Esophagus muscularis mucosa (tissue), 4 donors: Measurements from ENCODE around the gene TANGO6. TPM values are rescaled to one million over a fixed set of nuclear protein-coding genes. Genes with fewer than 3 reads are reported as not detected.

Experiments used
- DNase-seq: peaks from one replicate; pipeline ENCODE4 v3.0.0-alpha.2; 2017; ENCODE audit errors: extremely low spot score
- H3K27ac ChIP-seq, 4 donors: fragments of 200-600 bp; sonication (generic); replicated peaks in 1 of 4; 1 replicate in 3 of 4; 2 replicates in 1 of 4; pipeline ENCODE4 v1.5.1; 2016 to 2019; ENCODE audit warnings: mild to moderate bottlenecking in 1 of 4
- H3K27me3 ChIP-seq, 4 donors: fragments of 200-600 bp; sonication (generic); one replicate each; pipeline versions ENCODE4 v1.5.1 to v1.6.0; 2016 to 2019
- H3K36me3 ChIP-seq, 4 donors: fragments of 200-600 bp; sonication (generic); one replicate each; pipeline ENCODE4 v1.5.1; 2016 to 2019
- H3K4me1 ChIP-seq, 4 donors: fragments of 200-600 bp; sonication (generic); one replicate each; pipeline ENCODE4 v1.5.1; 2016 to 2019
- H3K4me3 ChIP-seq, 4 donors: fragments of 200-600 bp; sonication (generic); 1 replicate in 2 of 4; 2 replicates in 2 of 4; pipeline ENCODE4 v1.5.1; 2016 to 2019; ENCODE audit warnings: mild to moderate bottlenecking in 4 of 4, moderate library complexity in 1 of 4
- H3K9me3 ChIP-seq, 4 donors: fragments of 200-600 bp; sonication (generic); 1 replicate in 3 of 4; 2 replicates in 1 of 4; pipeline ENCODE4 v1.5.1; 2016 to 2019
- EP300 ChIP-seq: sonication (generic); formaldehyde crosslinking; IDR thresholded peaks from one replicate; pipeline ENCODE4 v1.6.1; 2017; ENCODE audit warnings: antibody characterized with exemption
- POLR2A ChIP-seq: fragments of 450-650 bp; IDR thresholded peaks from one replicate; pipeline ENCODE4 v1.6.1; 2017; ENCODE audit warnings: antibody characterized with exemption, moderate library complexity, mild to moderate bottlenecking, low read depth
- POLR2AphosphoS5 ChIP-seq, 2 donors: sonication (generic); formaldehyde crosslinking; IDR thresholded peaks; one replicate each; pipeline ENCODE4 v1.6.1; 2017; ENCODE audit warnings: antibody characterized with exemption in 2 of 2
- WGBS: methylation state at CpG from one replicate; pipeline ENCODE4 v1.1.5; 2018; 5-methylcytosine and 5-hydroxymethylcytosine counted together
- intact Hi-C: fragments of 100-400 bp; cut with DNase I; formaldehyde crosslinking; loops from one replicate; pipeline ENCODE4 v1.15.1; 2023
- total RNA-seq, 4 donors: library from RNA; depleted of rRNA; stranded (reverse); fragments of >200 nt; gene quantifications; one replicate each; pipeline versions ENCODE4 v1.1.0 to v1.2.1, GENCODE V29; 2016
- TF ChIP-seq, protein P1 (sequence below), 3 experiments: fragments of 200-600 bp in 2 of 3; fragments of 450-650 bp in 1 of 3; sonication (generic) in 2 of 3; IDR thresholded peaks; one replicate each; pipeline ENCODE4 v1.5.1; 2017 to 2019; ENCODE audit warnings: antibody characterized with exemption in 3 of 3, mild to moderate bottlenecking in 2 of 3, moderate library complexity in 1 of 3

TANGO6 gene
- total RNA-seq, 4 donors from 2014 or later = 15.7 to 21.3 (median 18.3) TPM

DNA sequence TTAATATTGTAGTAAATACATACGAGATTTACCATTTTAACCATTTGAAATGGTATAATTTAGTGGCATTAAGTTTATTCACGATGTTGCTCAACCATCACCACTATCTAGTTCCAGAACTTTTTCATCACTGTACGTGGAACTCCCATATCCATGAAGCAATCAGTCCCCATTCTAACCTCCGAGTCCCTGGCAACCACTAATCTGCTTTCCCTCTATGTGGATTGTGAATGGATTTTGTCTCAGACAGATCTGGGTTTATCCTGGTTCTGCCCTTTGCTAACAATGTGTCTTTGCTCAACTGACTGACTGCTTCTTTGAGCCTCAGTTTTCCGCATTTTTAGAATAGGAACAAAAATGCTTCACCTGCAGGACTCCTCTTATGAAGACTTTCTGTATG lies 51.4 kb downstream of the TANGO6 start:
- intact Hi-C loops = no loop called here
- no peak overlapping the region for H3K4me3 ChIP-seq
- H3K4me1 ChIP-seq = peaks cover 0 to 11% (median 7%) of the 10 kb centered on the region in 4 donors
- DNase-seq = no peak
- no peak overlapping the region for H3K27ac ChIP-seq
- H3K36me3 ChIP-seq = peaks cover 0 to 22% (median 0%) of the 10 kb centered on the region in 4 donors
- 95% methylated on average over 5 of the region's 5 CpGs for WGBS
- TF ChIP-seq, protein P1, sequence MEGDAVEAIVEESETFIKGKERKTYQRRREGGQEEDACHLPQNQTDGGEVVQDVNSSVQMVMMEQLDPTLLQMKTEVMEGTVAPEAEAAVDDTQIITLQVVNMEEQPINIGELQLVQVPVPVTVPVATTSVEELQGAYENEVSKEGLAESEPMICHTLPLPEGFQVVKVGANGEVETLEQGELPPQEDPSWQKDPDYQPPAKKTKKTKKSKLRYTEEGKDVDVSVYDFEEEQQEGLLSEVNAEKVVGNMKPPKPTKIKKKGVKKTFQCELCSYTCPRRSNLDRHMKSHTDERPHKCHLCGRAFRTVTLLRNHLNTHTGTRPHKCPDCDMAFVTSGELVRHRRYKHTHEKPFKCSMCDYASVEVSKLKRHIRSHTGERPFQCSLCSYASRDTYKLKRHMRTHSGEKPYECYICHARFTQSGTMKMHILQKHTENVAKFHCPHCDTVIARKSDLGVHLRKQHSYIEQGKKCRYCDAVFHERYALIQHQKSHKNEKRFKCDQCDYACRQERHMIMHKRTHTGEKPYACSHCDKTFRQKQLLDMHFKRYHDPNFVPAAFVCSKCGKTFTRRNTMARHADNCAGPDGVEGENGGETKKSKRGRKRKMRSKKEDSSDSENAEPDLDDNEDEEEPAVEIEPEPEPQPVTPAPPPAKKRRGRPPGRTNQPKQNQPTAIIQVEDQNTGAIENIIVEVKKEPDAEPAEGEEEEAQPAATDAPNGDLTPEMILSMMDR (IDR thresholded peaks at IDR 0.05) = no peak
- TF ChIP-seq EP300 = no peak
- no peak for TF ChIP-seq POLR2AphosphoS5 (IDR thresholded peaks at IDR 0.05)
- TF ChIP-seq POLR2A = no peak
- no peaks in the 10 kb centered on the region for H3K27me3 ChIP-seq
- H3K9me3 ChIP-seq = no peaks in the 10 kb centered on the region

DNA sequence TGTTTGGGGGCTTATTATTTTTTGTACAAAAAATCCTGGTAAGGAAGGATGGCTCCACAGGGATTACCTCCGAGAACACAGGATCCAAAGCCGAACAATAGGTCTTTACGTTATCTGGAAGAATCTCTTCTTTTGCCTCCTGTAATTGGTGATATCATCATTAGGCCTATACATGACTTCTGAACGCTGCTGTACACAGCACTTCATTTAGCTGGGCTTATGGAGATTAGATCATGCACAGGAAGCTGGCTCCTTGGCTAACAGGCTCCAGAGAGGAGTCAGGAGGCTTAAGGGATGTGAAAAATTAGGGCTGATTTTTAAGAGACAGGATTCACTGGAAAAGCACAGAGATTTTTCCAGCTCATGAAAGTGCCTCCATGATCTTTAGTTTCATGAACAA lies 54.7 kb downstream of the TANGO6 start:
- Histone ChIP-seq H3K27me3 (no peaks in the 10 kb centered on the region), H3K4me1 (peaks cover 0 to 21% (median 16%) of the 10 kb centered on the region in 4 donors), H3K27ac (no peak overlapping the region), H3K9me3 (no peaks in the 10 kb centered on the region), H3K36me3 (peaks cover 0 to 22% (median 1%) of the 10 kb centered on the region in 4 donors), H3K4me3 (no peak overlapping the region)
- intact Hi-C loops = no loop called here
- TF ChIP-seq POLR2A = no peak
- TF ChIP-seq, protein P1 (IDR thresholded peaks at IDR 0.05) = no peak
- TF ChIP-seq POLR2AphosphoS5 (IDR thresholded peaks at IDR 0.05) = no peak
- TF ChIP-seq EP300 = no peak
- WGBS = 83% methylated on average over 4 of the region's 4 CpGs
- no peak for DNase-seq

DNA sequence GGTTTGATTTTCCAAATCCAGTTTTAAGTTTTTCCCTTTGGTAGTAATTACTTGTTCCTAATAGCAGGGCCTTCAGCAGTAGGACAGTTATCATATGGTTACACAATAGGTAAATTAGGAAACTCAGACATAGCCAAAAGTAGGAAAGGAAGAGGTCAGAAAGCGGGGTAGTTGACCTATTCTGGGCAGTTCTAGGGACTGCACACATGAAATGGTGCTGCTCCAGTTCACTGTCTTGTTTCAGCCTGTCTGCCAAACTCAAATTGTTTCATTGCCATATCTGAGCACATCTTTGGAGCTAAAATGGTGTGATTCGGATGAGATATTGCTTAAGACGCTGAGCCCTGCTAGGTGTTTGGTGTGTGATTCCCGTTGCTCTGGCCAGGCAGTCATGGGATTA lies 56.7 kb downstream of the TANGO6 start:
- no peak overlapping the region for H3K27ac ChIP-seq
- H3K9me3 ChIP-seq = no peaks in the 10 kb centered on the region
- H3K4me3 ChIP-seq = no peak overlapping the region
- no peak for TF ChIP-seq POLR2AphosphoS5 (IDR thresholded peaks at IDR 0.05)
- no peak for TF ChIP-seq POLR2A
- TF ChIP-seq, protein P1 (IDR thresholded peaks at IDR 0.05) = no peak
- TF ChIP-seq EP300 = no peak
- 75% methylated on average over 4 of the region's 4 CpGs for WGBS
- H3K36me3 ChIP-seq = peaks cover 0 to 22% (median 5%) of the 10 kb centered on the region in 4 donors
- H3K27me3 ChIP-seq = no peaks in the 10 kb centered on the region
- no peak for DNase-seq
- H3K4me1 ChIP-seq = peaks cover 0 to 21% (median 16%) of the 10 kb centered on the region in 4 donors
- intact Hi-C loops = loop anchor here (10.0 kb wide), 1 partner anchor 55 kb away; the partner anchor contains the start of gene TANGO6

DNA sequence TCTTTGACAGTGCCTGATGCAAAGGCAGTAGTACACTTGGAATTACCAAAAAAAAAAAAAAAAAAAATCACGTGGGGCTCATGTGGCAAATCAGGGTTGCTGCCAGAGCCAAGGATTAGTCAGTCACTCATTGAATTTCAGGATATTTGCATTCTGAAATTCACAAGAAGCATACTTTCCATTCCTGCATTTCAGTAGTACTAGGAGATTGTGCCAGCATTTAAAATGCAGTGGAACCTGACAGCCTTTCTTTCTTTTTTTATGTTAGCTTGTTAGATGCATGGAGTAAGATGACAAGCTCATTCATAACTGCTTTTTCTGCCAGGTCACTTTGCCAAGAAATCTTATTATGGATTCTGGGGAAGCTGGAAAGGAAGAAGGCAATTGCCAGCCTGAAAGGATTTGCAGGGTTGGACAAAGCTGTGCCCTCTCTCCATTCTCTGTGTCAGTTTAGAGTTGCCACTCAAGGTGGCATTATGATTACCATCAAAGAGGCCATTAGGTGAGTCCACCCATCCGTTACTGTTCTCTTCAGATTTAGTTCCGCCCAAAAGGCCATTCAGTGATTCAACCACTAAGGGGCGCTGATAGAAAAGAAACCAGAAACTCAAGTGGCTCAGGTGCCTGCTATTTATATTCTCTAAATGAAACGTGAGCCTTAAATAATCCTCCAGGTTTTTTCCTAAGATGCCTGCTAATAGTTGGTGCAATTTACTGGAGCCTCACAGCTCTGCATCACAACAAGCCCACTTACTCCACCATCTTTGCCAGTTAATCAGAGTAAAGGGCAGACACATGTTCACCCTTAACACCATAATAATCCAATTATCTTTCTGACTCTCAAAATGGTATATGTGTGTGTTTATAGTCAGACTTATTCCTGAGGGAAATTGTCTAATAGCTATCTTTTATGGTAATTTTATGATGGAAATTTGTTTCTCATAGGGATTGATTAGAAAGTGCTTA lies 59.0 kb downstream of the TANGO6 start:
- H3K27me3 ChIP-seq = no peaks in the 10 kb centered on the region
- 28% methylated on average over 5 of the region's 5 CpGs for WGBS
- intact Hi-C loops = loop anchor here (2.0 to 10.0 kb wide), 2 partner anchors 57 to 221 kb away; partner anchors contain the start of gene TANGO6
- TF ChIP-seq, protein P1 (IDR thresholded peaks at IDR 0.05) = peak; percentile 64 to 67 (median 67)
- peak in 1 of 2 donors; percentile 25 for TF ChIP-seq POLR2AphosphoS5 (IDR thresholded peaks at IDR 0.05)
- no peak for TF ChIP-seq POLR2A
- H3K4me1 ChIP-seq = peaks cover 0 to 21% (median 16%) of the 10 kb centered on the region in 4 donors
- H3K27ac ChIP-seq = peak overlapping the region; percentile 16 to 60 (median 46)
- peaks cover 0 to 18% (median 6%) of the 10 kb centered on the region in 4 donors for H3K36me3 ChIP-seq
- H3K4me3 ChIP-seq = no peak overlapping the region
- no peaks in the 10 kb centered on the region for H3K9me3 ChIP-seq
- DNase-seq = no peak
